ENCODE data around the gene HBEGF.

HBEGF gene

DNA sequence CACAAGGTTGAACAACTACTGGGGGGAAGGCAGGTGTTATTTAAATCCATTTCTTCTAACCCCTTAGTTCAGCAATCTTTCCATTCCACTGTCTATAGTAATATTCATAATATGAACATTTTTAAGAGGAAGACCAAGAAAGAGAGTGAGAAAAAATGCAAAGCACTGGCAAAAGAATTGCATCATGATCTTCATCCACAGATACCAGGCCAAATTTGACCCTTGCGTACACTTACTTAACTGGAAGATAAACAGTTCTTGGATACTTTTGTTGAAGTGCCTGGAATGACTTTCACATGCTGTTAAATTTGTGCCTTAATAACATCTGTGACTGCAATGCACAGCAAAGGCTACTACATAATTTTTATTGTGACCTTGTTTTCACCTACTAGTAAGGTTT is 45.3 kb downstream of the HBEGF start:
- DNase-seq, result no peak

DNA sequence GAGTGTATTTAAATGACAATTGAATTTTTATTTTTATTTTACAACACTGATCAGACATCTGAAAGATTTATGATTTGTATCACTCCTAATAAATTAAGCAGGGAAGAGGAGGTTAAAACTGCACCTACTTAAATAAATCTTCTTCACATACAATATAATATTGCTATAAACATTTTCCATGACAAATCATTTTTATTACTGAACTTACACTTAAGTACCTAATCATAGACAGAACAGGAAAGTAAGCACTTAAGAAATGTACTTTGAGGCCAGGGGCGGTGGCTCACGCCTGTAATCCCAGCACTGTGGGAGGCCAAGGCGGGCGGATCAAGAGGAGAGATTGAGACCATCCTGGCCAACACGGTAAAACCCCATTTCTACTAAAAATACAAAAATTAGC is 47.3 kb downstream of the HBEGF start:
- DNase-seq, result no peak

DNA sequence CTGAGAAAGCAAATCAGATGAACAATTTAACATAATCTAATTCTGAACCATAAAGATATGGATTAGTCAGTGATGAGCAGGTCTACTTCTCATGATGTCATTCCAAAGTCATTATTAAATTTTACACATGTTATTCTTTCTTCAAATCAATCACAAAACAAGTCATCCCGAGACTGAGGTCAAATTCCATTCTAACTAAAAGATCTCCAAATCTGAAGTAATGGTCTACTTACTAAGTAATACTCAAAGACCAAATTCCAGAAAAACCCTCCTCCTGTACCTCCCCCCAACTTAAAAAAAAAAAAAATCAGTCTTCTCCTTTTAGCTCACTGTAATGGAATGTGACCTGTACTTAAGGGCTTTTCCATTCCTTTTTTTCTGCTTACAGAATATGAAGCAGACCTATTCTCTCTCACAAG is 48.2 kb downstream of the HBEGF start:
- peak; percentile 98 for DNase-seq

DNA sequence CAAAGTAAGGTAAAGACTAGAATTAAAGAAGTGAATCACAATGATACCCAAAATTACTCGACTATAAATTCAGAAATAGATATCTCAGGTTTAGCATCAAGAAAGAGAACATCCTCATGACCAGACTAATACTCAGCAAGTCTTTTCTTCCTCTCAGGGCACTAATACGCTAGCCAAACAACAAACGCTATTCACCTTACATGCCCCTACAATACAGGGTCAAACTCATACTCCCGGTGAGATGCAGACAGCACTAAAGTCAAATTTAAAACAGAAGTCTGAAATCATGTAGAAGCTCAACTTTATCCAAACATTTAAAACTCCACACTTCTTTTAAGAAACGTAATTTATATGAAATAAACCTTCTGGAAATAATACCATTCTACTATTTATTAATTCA is 49.1 kb downstream of the HBEGF start:
- DNase-seq, result no peak

DNA sequence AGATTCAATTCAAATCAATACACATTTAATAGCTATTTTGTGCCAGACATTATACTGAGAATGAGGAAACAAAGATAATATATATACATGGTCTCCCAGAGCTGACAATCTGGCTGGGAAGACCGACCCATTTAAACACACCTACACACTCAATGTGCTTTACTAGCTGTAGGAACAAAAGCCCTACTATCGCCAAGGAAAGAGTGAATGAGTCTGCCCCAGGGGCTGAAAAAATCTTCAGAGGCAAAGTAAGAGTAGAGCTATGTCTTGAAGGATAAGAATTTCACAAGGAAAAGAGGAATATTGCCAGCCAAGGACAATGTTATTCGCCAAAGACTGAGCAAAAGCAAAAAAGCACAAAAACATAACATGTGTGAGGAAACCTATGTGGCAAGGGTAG is 50.1 kb downstream of the HBEGF start:
- no peak for DNase-seq

DNA sequence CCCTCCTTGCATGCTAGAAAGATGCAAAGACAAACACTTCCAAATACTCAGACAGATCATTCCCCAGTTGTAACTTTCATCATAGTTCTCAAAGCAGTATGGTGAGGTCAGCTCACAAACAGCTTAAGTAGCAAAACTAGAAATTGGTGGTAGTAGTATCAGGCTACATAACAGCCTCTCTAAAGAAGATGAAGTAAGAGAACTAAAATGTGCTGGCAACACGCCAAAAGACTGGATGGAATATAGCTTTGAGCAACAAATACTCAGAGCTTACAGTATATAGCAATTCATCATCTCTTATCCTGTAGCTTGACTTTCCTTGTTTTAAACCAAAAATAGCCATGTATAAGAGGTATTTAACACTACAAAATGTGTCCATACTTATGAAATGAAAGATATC is 51.0 kb downstream of the HBEGF start:
- peak; percentile 95 for DNase-seq

DNA sequence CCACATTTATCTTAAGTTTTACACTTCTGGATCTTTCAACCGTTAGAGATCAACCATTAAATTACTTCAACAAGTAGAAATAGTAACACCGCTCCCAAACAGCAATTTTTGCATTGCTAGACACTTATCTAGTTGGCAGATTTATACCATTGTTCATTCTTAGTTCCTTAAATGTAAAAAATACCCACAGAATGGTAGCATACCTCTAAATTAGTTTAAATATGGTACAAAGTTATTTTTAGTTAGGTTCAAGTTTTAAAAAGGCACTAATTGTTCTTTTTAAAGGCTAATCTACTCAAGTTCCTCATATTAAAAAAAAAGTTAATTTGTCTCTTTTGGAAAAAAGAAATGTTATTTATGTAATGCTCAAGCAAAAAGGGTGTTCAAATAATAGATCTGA is 51.6 kb downstream of the HBEGF start:
- DNase-seq, result no peak

DNA sequence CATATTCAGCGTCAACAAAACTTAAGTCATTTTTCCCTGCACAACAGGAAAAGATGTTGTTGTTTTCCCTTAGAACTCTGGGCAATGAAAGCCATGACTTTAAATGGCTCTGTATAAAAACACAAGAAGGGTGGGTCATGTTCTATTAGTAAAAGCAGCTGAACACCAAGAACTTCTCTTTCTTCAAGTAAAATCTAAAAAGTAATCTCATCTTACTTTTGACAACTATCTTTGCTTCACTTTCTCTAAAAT is 52.6 kb downstream of the HBEGF start:
- DNase-seq, result no peak

DNA sequence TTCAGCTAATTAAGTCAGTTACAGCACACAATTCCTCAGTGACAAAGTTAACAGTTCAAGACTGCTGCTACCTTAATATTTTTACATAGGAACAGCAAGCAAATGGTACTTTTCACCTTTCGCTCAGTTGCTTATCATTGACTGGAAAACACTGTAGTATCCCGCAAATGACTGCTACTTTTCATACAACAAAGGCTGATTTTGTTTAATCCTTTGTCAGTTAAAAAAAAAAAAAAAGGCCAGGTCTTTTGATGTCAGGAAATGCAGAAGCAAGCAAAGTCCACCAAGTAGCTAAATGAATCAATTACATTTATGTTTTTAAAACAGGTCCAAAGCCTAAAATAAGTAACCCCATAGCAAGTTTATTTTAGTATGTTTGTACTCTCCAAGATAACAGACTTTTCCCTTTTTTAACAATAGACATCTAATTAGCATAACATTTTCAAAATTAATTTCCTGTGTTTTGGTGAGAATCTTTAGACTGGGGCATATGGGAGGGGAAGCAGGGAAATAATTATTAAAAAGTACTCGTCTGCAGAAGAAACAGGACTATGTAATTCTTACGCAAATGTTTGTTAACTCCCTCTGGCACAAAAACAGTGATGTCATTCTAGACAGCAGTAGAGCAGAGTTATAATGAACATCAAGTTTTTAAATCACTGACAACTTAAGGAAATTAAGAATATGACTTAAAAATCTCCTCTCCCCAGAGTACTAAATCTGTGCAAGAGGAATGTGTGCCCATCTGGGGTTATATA is 53.1 kb downstream of the HBEGF start:
- DNase-seq, result peak; percentile 41

DNA sequence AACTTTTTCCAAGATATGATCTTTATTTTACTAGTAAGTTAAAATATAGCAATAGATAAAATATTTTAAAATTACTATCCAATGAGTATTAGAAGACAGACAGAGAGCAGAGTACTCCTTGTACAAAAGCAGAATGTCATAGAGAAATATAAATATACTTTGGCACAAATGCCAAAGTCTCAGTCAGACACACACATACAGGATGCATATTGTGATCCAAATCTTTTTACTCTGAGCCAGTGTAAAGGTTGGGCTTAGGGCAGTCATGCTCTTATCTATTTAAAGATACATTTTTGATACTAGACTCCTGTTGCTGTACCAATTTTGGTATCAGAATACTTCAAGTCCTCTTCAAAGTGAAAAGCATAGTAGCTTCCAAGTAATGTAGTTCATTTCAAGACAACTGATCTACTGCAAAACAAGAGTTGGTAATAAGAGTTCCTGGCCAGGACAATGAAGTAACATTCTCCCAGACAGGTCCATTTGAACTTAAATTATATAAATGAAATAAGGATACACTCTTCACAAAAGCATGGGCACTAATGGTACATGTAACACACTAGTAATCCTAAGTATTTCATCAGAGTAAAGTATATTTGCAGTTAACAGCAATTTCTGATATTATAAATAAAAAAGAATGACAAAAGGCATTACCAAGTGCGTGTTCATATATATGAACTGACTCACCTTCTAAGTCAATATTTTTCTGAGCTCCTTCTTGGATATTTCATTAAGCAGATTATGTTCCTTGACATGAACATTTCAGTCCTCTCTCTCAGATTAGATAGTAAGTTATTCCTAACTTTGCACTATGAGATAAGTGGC is 54.0 kb downstream of the HBEGF start:
- DNase-seq, result peak; percentile 54

DNA sequence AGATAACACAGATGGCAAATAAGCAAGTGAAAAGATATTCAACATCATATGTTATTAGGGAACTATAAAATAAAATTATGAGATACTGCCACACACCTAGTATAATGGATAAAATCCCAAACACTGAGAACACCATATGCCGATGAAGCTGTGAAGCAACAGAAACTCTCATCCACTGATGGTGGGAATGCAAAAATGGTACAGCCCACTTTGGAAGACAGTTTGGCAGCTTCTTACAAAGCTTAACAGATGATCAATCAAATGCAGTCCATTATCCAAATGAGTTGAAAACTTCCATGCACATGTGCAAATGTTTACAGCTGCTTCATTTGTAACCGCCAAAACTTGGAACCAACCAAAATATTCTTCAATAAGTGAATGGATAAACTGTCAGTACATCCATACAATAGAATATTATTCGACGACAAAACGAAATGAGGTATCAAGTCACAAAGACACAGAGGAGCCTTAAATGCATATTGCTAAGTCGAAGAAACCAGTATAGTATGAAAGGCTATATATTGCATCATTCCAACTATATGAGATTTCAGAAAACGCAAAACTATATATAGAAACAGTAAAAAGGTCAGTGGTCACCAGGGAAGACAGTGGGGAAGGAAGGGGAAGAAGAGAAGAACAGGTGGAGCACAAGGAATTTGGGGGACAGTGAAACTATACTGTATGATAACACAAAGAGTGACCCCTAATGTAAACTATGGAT is 58.4 kb downstream of the HBEGF start:
- DNase-seq, result no peak

DNA sequence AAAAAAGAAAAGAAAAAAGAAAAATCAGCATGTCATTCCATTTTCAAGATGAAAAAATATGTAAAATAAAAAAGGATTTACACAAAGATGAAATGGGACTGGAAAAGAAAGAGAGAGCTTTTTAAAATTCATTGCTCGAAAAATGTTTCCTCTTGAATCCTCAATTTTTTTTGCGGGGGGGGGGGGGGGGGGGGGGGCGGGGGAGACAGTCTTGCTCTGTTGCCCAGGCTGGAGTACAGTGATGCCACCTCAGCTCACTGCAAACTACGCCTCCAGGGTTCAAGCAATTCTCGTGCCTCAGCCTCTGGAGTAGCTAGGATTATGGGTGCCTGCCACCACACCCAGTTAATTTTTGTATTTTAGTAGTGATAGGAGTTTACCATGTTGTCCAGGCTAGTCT is 60.0 kb downstream of the HBEGF start:
- no peak for DNase-seq

DNA sequence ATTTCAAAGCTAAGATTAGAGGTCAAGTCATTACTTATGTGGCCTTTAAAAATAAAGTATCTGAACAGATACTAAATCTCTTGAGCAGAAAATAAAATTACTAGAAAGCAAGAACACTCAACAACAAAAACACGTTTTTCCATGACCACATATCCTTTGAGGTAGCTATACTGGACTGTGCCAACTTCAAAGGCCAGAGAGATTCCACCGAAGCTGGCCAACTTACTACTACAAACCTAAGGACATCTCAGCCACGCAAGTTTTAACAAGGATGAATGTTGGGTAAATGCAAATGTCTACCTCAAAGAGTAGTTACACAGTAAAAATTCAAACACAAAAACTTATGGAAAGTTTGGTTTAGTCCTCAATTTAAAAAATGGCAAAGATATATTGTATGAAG is 62.4 kb downstream of the HBEGF start:
- DNase-seq, result no peak

Measured in kidney glomerular epithelial cell (primary cell).